HG02852 (cell line): ENCODE results near the gene DNAH6.
"Not testable (repeated sequence)": the region's sequence is repeated elsewhere in the genome, so short reads cannot be mapped to it uniquely, and the experiment has no call there.

Experiments used
- ATAC-seq: cut with Tn5 transposase; IDR thresholded peaks from one replicate; pipeline ENCODE4 v1.9.1; 2021; ENCODE audit warnings: mild to moderate bottlenecking, moderate library complexity; ENCODE audit not compliant: unreplicated experiment

Gene DNAH6

GRCh38 chr2:84858937-84859336, 342.6 kb downstream of the DNAH6 start:
- no peak for ATAC-seq

GRCh38 chr2:84861539-84861938, 345.2 kb downstream of the DNAH6 start:
- ATAC-seq: no peak

- ATAC-seq: no peak
Observed at GRCh38 chr2:84862006-84862405, 345.7 kb downstream of the DNAH6 start.

- no peak for ATAC-seq
Observed at GRCh38 chr2:84865181-84865783, 349.0 kb downstream of the DNAH6 start.

DNA sequence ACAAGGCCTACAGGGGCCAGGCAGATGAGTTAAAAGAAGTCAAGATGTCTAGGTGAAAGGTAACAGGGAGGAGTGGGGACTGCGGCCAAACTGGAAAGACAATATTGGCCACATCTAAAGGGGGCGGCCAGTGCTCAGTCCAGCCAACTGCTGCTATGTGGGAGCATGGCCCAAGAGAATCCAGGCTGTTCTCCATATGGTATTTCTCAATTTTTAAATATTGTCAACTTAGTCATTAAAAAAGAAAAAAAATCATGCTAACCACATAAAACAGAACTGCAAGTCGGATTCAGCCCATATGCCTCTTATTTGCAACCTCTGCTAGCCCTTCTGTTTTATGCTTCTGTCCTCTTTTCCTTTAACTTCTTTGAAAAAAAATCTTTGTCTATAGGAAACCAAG, 349.8 kb downstream of the DNAH6 start:
- no peak for ATAC-seq

DNA sequence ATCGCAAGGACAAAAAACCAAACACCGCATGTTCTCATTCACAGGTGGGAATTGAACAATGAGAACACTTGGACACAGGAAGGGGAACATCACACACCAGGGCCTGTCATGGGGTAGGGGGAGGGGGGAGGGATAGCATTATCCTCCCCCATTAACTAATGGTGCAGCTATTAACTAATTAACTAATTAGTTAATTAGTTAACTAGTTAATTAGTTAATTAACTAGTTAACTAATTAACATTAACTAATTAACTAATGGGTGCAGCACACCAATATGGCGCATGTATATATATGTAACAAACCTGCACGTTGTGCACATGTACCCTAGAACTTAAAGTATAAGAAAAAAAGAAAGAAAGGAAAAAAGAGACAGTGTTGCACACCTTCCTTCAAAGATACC, 352.0 kb downstream of the DNAH6 start:
- not testable (repeated sequence) for ATAC-seq
